ENCODE results near the gene ADARB2. TPM values are rescaled to one million over a fixed set of nuclear protein-coding genes. Genes with fewer than 3 reads are reported as not detected.

The ADARB2 gene
- total and polyA plus RNA-seq, 8 donors: 0.41 to 0.92 (median 0.76) TPM

GRCh38 chr10:1394155-1394912, 343.0 kb downstream of the ADARB2 start:
- no peaks in the 10 kb centered on the region for H3K4me1 ChIP-seq
- no peak overlapping the region for H3K4me3 ChIP-seq
- ATAC-seq: no peak
- no peak for TF ChIP-seq CTCF (IDR thresholded peaks at IDR 0.05)
- no peak for DNase-seq
- no peak overlapping the region for H3K27ac ChIP-seq
- no peaks in the 10 kb centered on the region for H3K9me3 ChIP-seq
- intact Hi-C loops (cut with DNase I): no loop called here
- peaks cover 0 to 3% of the 10 kb centered on the region in 2 donors for H3K27me3 ChIP-seq
- no peaks in the 10 kb centered on the region for H3K36me3 ChIP-seq

- TF ChIP-seq CTCF (IDR thresholded peaks at IDR 0.05): no peak
- Histone ChIP-seq H3K27me3 (no peaks in the 10 kb centered on the region), H3K27ac (no peak overlapping the region), H3K36me3 (no peaks in the 10 kb centered on the region), H3K9me3 (no peaks in the 10 kb centered on the region), H3K4me3 (no peak overlapping the region), H3K4me1 (no peaks in the 10 kb centered on the region)
- no peak for ATAC-seq
- intact Hi-C loops (cut with DNase I): no loop called here
- no peak for DNase-seq
These were observed 343.8 kb downstream of the ADARB2 start for GRCh38 chr10:1393481-1393880.

GRCh38 chr10:1392127-1392526, 345.2 kb downstream of the ADARB2 start:
- Histone ChIP-seq H3K9me3 (no peaks in the 10 kb centered on the region), H3K4me1 (no peaks in the 10 kb centered on the region), H3K36me3 (no peaks in the 10 kb centered on the region), H3K27me3 (no peaks in the 10 kb centered on the region), H3K4me3 (no peak overlapping the region), H3K27ac (no peak overlapping the region)
- intact Hi-C loops (cut with DNase I): no loop called here
- TF ChIP-seq CTCF (IDR thresholded peaks at IDR 0.05): no peak
- DNase-seq (no peak), ATAC-seq (no peak)

GRCh38 chr10:1390200-1390599, 347.1 kb downstream of the ADARB2 start:
- Histone ChIP-seq H3K36me3 (no peaks in the 10 kb centered on the region), H3K27ac (no peak overlapping the region), H3K27me3 (no peaks in the 10 kb centered on the region), H3K4me1 (no peaks in the 10 kb centered on the region), H3K9me3 (no peaks in the 10 kb centered on the region), H3K4me3 (no peak overlapping the region)
- TF ChIP-seq CTCF (IDR thresholded peaks at IDR 0.05): no peak
- intact Hi-C loops (cut with DNase I): no loop called here
- DNase-seq: no peak
- ATAC-seq: no peak

- Histone ChIP-seq H3K9me3 (no peaks in the 10 kb centered on the region), H3K4me3 (no peak overlapping the region), H3K27ac (no peak overlapping the region), H3K36me3 (no peaks in the 10 kb centered on the region), H3K4me1 (no peaks in the 10 kb centered on the region), H3K27me3 (peaks cover 5 to 42% of the 10 kb centered on the region in 2 donors)
- DNase-seq (peak in 1 of 4 donors; percentile 26), ATAC-seq (no peak)
- intact Hi-C loops (cut with DNase I): no loop called here
- TF ChIP-seq CTCF (IDR thresholded peaks at IDR 0.05): no peak
These were observed 353.3 kb downstream of the ADARB2 start for GRCh38 chr10:1384026-1384425.
